H1 (cell line): Measurements from ENCODE around the gene CD68. TPM values are rescaled to one million over a fixed set of nuclear protein-coding genes. Genes with fewer than 3 reads are reported as not detected.

Experiments
- CTCF ChIA-PET: fragments of 300-600 bp; sonication (Branson Sonifier 250); formaldehyde crosslinking; loops from one replicate; lab custom pipeline; 2021; ENCODE audit not compliant: partially characterized antibody; lab: Charles Lee
- POLR2A ChIA-PET: fragments of 300-600 bp; sonication (Branson Sonifier 250); formaldehyde crosslinking; loops from one replicate; lab custom pipeline; 2021; ENCODE audit warnings: inconsistent platforms; ENCODE audit not compliant: partially characterized antibody; lab: Charles Lee
- DNase-seq, 2 experiments: peaks; one replicate each; pipeline versions ENCODE4 v3.0.0 to v3.0.0-alpha.2; 2010 to 2022; ENCODE audit warnings: low spot score in 2 of 2, low read depth in 1 of 2, mixed read lengths in 1 of 2
- FAIRE-seq: peaks from 2 replicates; lab custom pipeline; 2011; peaks lifted over from hg19 to GRCh38; lab: Jason Lieb, UNC
- H2AFZ ChIP-seq: 2 replicates; pipeline ENCODE4 v1.8.1; 2012; ENCODE audit warnings: low read length, inconsistent platforms
- H2AK5ac ChIP-seq: 2 replicates; pipeline ENCODE4 v1.6.1; 2013; ENCODE audit warnings: low read depth, low read length
- H2BK120ac ChIP-seq: replicated peaks from 2 replicates; pipeline ENCODE3; 2013; ENCODE audit warnings: low read depth, low read length, inconsistent platforms
- H2BK12ac ChIP-seq: 2 replicates; pipeline ENCODE4 v1.6.1; 2013; ENCODE audit warnings: low read depth, low read length
- H2BK15ac ChIP-seq: 2 replicates; pipeline ENCODE4 v1.6.1; 2013; ENCODE audit warnings: low read length
- H2BK20ac ChIP-seq: 2 replicates; pipeline ENCODE4 v1.6.1; 2013; ENCODE audit warnings: low read length
- H2BK5ac ChIP-seq: 2 replicates; pipeline ENCODE4 v1.6.1; 2013; ENCODE audit warnings: low read depth, low read length
- H3K14ac ChIP-seq: 2 replicates; pipeline ENCODE4 v1.6.1; 2013; ENCODE audit warnings: inconsistent platforms; ENCODE audit not compliant: insufficient read length
- H3K18ac ChIP-seq: 2 replicates; pipeline ENCODE4 v1.6.1; 2013; ENCODE audit warnings: low read length; ENCODE audit errors: extremely low read depth
- H3K23ac ChIP-seq: 2 replicates; pipeline ENCODE4 v1.6.1; 2013; ENCODE audit warnings: inconsistent platforms; ENCODE audit not compliant: insufficient read length
- H3K23me2 ChIP-seq: 2 replicates; pipeline ENCODE4 v1.6.1; 2013; ENCODE audit warnings: low read depth, low read length
- H3K27ac ChIP-seq: 2 replicates; pipeline ENCODE4 v1.6.1; 2011; ENCODE audit warnings: low read depth, low read length, inconsistent platforms
- H3K27me3 ChIP-seq, 4 experiments: replicated peaks in 1 of 4; 1 replicate in 1 of 4; 2 replicates in 3 of 4; pipeline versions ENCODE4 v1.6.1 to v1.8.1; 2011 to 2013; ENCODE audit warnings: low read length in 3 of 4, mild to moderate bottlenecking in 3 of 4, inconsistent platforms in 2 of 4, mixed read lengths in 2 of 4, moderate library complexity in 1 of 4; ENCODE audit not compliant: control insufficient read depth in 3 of 4, insufficient read depth in 3 of 4; ENCODE audit errors: extremely low read depth in 1 of 4
- H3K36me3 ChIP-seq, 4 experiments: 2 replicates each; pipeline versions ENCODE4 v1.6.1 to v1.8.1; 2011 to 2013; ENCODE audit warnings: mild to moderate bottlenecking in 4 of 4, low read length in 3 of 4, moderate library complexity in 2 of 4, control low read depth in 1 of 4, inconsistent platforms in 1 of 4; ENCODE audit not compliant: insufficient read depth in 4 of 4, control insufficient read depth in 2 of 4
- H3K4ac ChIP-seq: replicated peaks from 2 replicates; pipeline ENCODE3; 2013; ENCODE audit warnings: low read length, low read depth, mixed read lengths, inconsistent platforms; ENCODE audit not compliant: insufficient read length
- H3K4me1 ChIP-seq, 4 experiments: replicated peaks in 1 of 4; 1 replicate in 1 of 4; 2 replicates in 3 of 4; pipeline versions ENCODE4 v1.6.1 to v1.8.1; 2011 to 2013; ENCODE audit warnings: low read length in 3 of 4, inconsistent platforms in 2 of 4, mixed read lengths in 1 of 4; ENCODE audit not compliant: insufficient read depth in 4 of 4, control insufficient read depth in 3 of 4
- H3K4me2 ChIP-seq, 2 experiments: 2 replicates each; pipeline versions ENCODE4 v1.6.1 to v1.8.1; 2011 to 2013; ENCODE audit warnings: low read depth in 2 of 2, low read length in 2 of 2, control low read depth in 1 of 2, inconsistent platforms in 1 of 2, mild to moderate bottlenecking in 1 of 2; ENCODE audit not compliant: insufficient read depth in 1 of 2
- H3K4me3 ChIP-seq, 4 experiments: fragments of 200-600, 300-600 bp in 1 of 4; sonication (generic), shearing (Covaris generic), sonication (Bioruptor Twin) in 1 of 4; 2 replicates each; pipeline versions ENCODE4 v1.5.1 to v1.8.1; 2011 to 2016; ENCODE audit warnings: low read length in 4 of 4, low read depth in 3 of 4, control low read depth in 2 of 4, inconsistent platforms in 2 of 4, mild to moderate bottlenecking in 2 of 4, mixed read lengths in 1 of 4, moderate library complexity in 1 of 4; ENCODE audit not compliant: insufficient read depth in 2 of 4; ENCODE audit errors: extremely low read depth in 1 of 4
- H3K56ac ChIP-seq: replicated peaks from 2 replicates; pipeline ENCODE3; 2013; ENCODE audit warnings: low read depth, mild to moderate bottlenecking, mixed read lengths, low read length, inconsistent platforms; ENCODE audit not compliant: insufficient read length
- H3K79me1 ChIP-seq: 2 replicates; pipeline ENCODE4 v1.6.1; 2013; ENCODE audit warnings: low read depth, low read length, control low read depth
- H3K79me2 ChIP-seq, 2 experiments: 2 replicates each; pipeline versions ENCODE4 v1.6.1 to v1.8.1; 2012 to 2013; ENCODE audit warnings: low read length in 2 of 2, mild to moderate bottlenecking in 2 of 2, inconsistent platforms in 1 of 2; ENCODE audit not compliant: insufficient read depth in 2 of 2, control insufficient read depth in 1 of 2
- H3K9ac ChIP-seq, 4 experiments: replicated peaks in 1 of 4; 1 replicate in 1 of 4; 2 replicates in 3 of 4; pipeline versions ENCODE4 v1.6.1 to v1.8.1; 2011 to 2013; ENCODE audit warnings: low read depth in 3 of 4, low read length in 3 of 4, control low read depth in 2 of 4, mild to moderate bottlenecking in 2 of 4, moderate library complexity in 2 of 4, inconsistent platforms in 1 of 4; ENCODE audit errors: extremely low read depth in 1 of 4
- H3K9me3 ChIP-seq, 2 experiments: 2 replicates each; pipeline versions ENCODE4 v1.6.1 to v1.8.1; 2012 to 2013; ENCODE audit warnings: mild to moderate bottlenecking in 2 of 2, moderate library complexity in 2 of 2, control low read depth in 1 of 2, inconsistent platforms in 1 of 2, low read depth in 1 of 2, low read length in 1 of 2, mixed read lengths in 1 of 2; ENCODE audit not compliant: insufficient read depth in 2 of 2
- H4K20me1 ChIP-seq, 2 experiments: replicated peaks in 1 of 2; 2 replicates each; pipeline versions ENCODE3 to v1.8.1; 2011 to 2013; ENCODE audit warnings: inconsistent platforms in 2 of 2, low read length in 2 of 2, mild to moderate bottlenecking in 1 of 2; ENCODE audit not compliant: insufficient read depth in 2 of 2, control insufficient read depth in 1 of 2
- H4K5ac ChIP-seq: 2 replicates; pipeline ENCODE4 v1.6.1; 2013; ENCODE audit warnings: low read length, low read depth, mixed read lengths, inconsistent platforms; ENCODE audit not compliant: insufficient read length
- H4K8ac ChIP-seq: 2 replicates; pipeline ENCODE4 v1.8.0; 2013; ENCODE audit warnings: mild to moderate bottlenecking, moderate library complexity, low read length, inconsistent platforms; ENCODE audit not compliant: insufficient read depth; ENCODE audit errors: extremely low read depth
- H4K91ac ChIP-seq: replicated peaks from 2 replicates; pipeline ENCODE3; 2013; ENCODE audit warnings: low read length, mixed read lengths, inconsistent platforms; ENCODE audit not compliant: insufficient read length
- ASH2L ChIP-seq: fragments of 200-600, 300-600 bp; sonication (generic); IDR thresholded peaks from one replicate; pipeline ENCODE4 v1.7.1; 2017; ENCODE audit warnings: low read length
- BRCA1 ChIP-seq: IDR thresholded peaks from 2 replicates; pipeline ENCODE4 v1.6.1; 2012; ENCODE audit warnings: low read depth, low read length, improper control_type of control experiment
- CBX8 ChIP-seq: fragments of 300-800, 300-1000 bp; sonication (generic); IDR thresholded peaks from 2 replicates; pipeline ENCODE4 v1.7.1; 2016; ENCODE audit warnings: low read depth, low read length, borderline replicate concordance
- CHD1 ChIP-seq: IDR thresholded peaks from 2 replicates; pipeline ENCODE4 v1.6.1; 2012; ENCODE audit warnings: low read depth, low read length, improper control_type of control experiment
- CTCF ChIP-seq, 3 experiments: IDR thresholded peaks; 1 replicate in 2 of 3; 2 replicates in 1 of 3; pipeline versions ENCODE4 v1.5.1 to v1.6.1; 2011; ENCODE audit warnings: low read length in 3 of 3, mild to moderate bottlenecking in 3 of 3, inconsistent platforms in 2 of 3, low read depth in 1 of 3, moderate library complexity in 1 of 3; ENCODE audit not compliant: insufficient read depth in 1 of 3; ENCODE audit errors: control extremely low read depth in 1 of 3
- PHF8 ChIP-seq: fragments of 200-600 bp; sonication (generic); conservative IDR thresholded peaks from 2 replicates; pipeline ENCODE4 v1.7.1; 2012; ENCODE audit warnings: low read depth, mild to moderate bottlenecking, inconsistent platforms, low read length, moderate library complexity
- POLR2A ChIP-seq, 2 experiments: IDR thresholded peaks; 1 replicate in 1 of 2; 2 replicates in 1 of 2; pipeline ENCODE4 v1.6.1; 2011; ENCODE audit warnings: low read depth in 2 of 2, low read length in 2 of 2, mild to moderate bottlenecking in 2 of 2; ENCODE audit errors: control extremely low read depth in 1 of 2
- SIX5 ChIP-seq: IDR thresholded peaks from 2 replicates; pipeline ENCODE4 v1.6.1; 2011; ENCODE audit warnings: mild to moderate bottlenecking, low read depth, low read length
- TAF7 ChIP-seq: optimal IDR thresholded peaks from 2 replicates; pipeline ENCODE3; 2011; ENCODE audit warnings: low read depth, mild to moderate bottlenecking, inconsistent platforms, low read length, moderate library complexity, borderline replicate concordance
- ZNF274 ChIP-seq: IDR thresholded peaks from 2 replicates; pipeline ENCODE4 v1.7.0; 2012; ENCODE audit warnings: low read length, borderline replicate concordance; ENCODE audit errors: extremely low read depth
- WGBS, 2 experiments: shearing (Covaris generic) in 1 of 2; methylation state at CpG; one replicate each; pipeline versions ENCODE4 v1.1.6 to v1.1.7; 2013 to 2015; ENCODE audit warnings: low lambda C conversion rate in 2 of 2, mixed read lengths in 2 of 2, inconsistent platforms in 1 of 2, low coverage in 1 of 2, missing lambda C conversion rate in 1 of 2; ENCODE audit not compliant: insufficient replicate concordance in 2 of 2, insufficient coverage in 1 of 2, insufficient read length in 1 of 2; ENCODE audit errors: extremely low coverage in 1 of 2, missing lambda C conversion rate in 1 of 2; 5-methylcytosine and 5-hydroxymethylcytosine counted together
- polyA plus RNA-seq, 7 experiments: library from polyadenylated mRNA; depleted of rRNA in 3 of 7; stranded (reverse) in 5 of 7; unstranded in 2 of 7; fragments of >200 nt in 5 of 7; fragments of 200-250 nt in 2 of 7; gene quantifications; 1 replicate in 5 of 7; 2 replicates in 1 of 7; 4 replicates in 1 of 7; pipeline versions ENCODE4 v1.2.1 to v1.2.3, GENCODE V29; 2011 to 2013; ENCODE audit warnings: missing spikeins in 2 of 7, mixed read lengths in 2 of 7
- total RNA-seq: library from RNA; stranded (reverse); fragmentation: NEBNext Ultra II Directional; extraction: Animal tissue kit (Norgen Biotek cat#: 25700); gene quantifications from 2 replicates; pipeline ENCODE4 v1.2.1, GENCODE V29; 2021

The CD68 gene
- total and polyA plus RNA-seq, 2 of the 8 experiments (the other 6 are each of a cell fraction or from before 2014, with no cell fraction given): 0.18 TPM; not detected in 1

GRCh38 chr17:7530023-7530900 lies 49.2 kb upstream of the CD68 start:
- WGBS, 2 experiments: 94% methylated on average over 3 of the region's 6 CpGs; no CpG with 5 or more reads in 1 of the 2 experiments
- Histone ChIP-seq H4K91ac (no peak overlapping the region), H2BK20ac (no peak overlapping the region), H2BK120ac (no peak overlapping the region), H3K4me1 (no peaks in the 10 kb centered on the region), H3K14ac (no peak overlapping the region), H3K4ac (no peak overlapping the region), H2BK12ac (no peak overlapping the region), H4K5ac (no peak overlapping the region), H3K9me3 (peaks cover 8 to 22% of the 10 kb centered on the region in 2 experiments; a peak in 3 of 4 replicates), H3K27ac (no peak overlapping the region), H2BK15ac (no peak overlapping the region), H3K79me1 (no peaks in the 10 kb centered on the region), H3K9ac (no peak overlapping the region), H3K4me3 (no peak overlapping the region), H3K27me3 (no peaks in the 10 kb centered on the region; a peak in 1 of 7 replicates), H3K23me2 (no peaks in the 10 kb centered on the region), H3K79me2 (no peaks in the 10 kb centered on the region), H3K4me2 (no peak overlapping the region), H2BK5ac (no peak overlapping the region), H3K56ac (no peak overlapping the region), H3K23ac (no peak overlapping the region), H3K18ac (no peak overlapping the region), H2AK5ac (no peak overlapping the region), H4K20me1 (no peaks in the 10 kb centered on the region), H3K36me3 (no peaks in the 10 kb centered on the region), H4K8ac (no peak overlapping the region), H2AFZ (no peak overlapping the region)
- DNase-seq: no peak
- no peak for FAIRE-seq
- ChIA-PET POLR2A (interaction anchor here (1.5 kb wide), 1 partner anchor 50 kb away, joined by 3 read pairs; no protein-coding TSS in a partner anchor), CTCF (interaction anchor here (1.9 kb wide), 1 partner anchor 30 kb away, joined by 6 read pairs; no protein-coding TSS in a partner anchor)
- TF ChIP-seq CHD1 (no peak), CBX8 (no peak), CTCF (IDR thresholded peaks at IDR 0.05; ENCODE audit: control extremely low read depth in 1 of 3, insufficient read depth in 1 of 3, low read depth in 1 of 3, low read length in 3 of 3) (no peak), PHF8 (no peak), ZNF274 (no peak), BRCA1 (no peak), SIX5 (no peak), ASH2L (no peak), TAF7 (no peak), POLR2A (IDR thresholded peaks at IDR 0.05; ENCODE audit: control extremely low read depth in 1 of 2, low read depth in 2 of 2, low read length in 2 of 2) (no peak)
